Subcutaneous adipose tissue (tissue), 4 donors: ENCODE measurements around the gene TOM1. TPM values are rescaled to one million over a fixed set of nuclear protein-coding genes. Genes with fewer than 3 reads are reported as not detected.

Source experiments
- total RNA-seq, 4 donors: library from RNA; depleted of rRNA; stranded (reverse); fragments of >200 nt; gene quantifications; one replicate each; pipeline ENCODE4 v1.1.0, GENCODE V29; 2016
- TF ChIP-seq, protein P1 (sequence below): fragments of 450-650 bp; IDR thresholded peaks from one replicate; pipeline ENCODE4 v1.5.1; 2016; ENCODE audit warnings: low read depth, mild to moderate bottlenecking, control low read depth, antibody characterized with exemption, moderate library complexity

TOM1 gene
- total RNA-seq, 4 donors from 2014 or later: 54.5 to 94.4 (median 76.9) TPM

DNA sequence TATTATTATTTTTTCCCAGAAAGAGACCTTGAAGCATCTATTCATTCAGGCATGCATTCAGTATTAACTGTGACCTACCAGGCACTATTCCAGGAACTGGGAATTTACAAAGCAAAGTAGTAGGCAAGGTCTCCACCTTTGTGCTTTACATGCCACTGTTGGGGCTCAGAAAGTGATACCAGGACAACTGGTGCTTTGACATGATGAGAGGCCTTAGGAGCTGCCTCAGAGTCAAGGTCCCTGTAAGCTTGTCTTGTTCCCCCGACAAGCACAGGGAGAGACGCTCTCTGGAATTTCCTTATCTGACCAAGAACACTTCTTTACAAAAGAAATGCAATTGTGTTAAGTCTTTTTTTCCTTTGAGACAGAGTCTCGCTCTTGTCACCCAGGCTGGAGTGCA lies 78.9 kb downstream of the TOM1 start:
- TF ChIP-seq, protein P1, sequence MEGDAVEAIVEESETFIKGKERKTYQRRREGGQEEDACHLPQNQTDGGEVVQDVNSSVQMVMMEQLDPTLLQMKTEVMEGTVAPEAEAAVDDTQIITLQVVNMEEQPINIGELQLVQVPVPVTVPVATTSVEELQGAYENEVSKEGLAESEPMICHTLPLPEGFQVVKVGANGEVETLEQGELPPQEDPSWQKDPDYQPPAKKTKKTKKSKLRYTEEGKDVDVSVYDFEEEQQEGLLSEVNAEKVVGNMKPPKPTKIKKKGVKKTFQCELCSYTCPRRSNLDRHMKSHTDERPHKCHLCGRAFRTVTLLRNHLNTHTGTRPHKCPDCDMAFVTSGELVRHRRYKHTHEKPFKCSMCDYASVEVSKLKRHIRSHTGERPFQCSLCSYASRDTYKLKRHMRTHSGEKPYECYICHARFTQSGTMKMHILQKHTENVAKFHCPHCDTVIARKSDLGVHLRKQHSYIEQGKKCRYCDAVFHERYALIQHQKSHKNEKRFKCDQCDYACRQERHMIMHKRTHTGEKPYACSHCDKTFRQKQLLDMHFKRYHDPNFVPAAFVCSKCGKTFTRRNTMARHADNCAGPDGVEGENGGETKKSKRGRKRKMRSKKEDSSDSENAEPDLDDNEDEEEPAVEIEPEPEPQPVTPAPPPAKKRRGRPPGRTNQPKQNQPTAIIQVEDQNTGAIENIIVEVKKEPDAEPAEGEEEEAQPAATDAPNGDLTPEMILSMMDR: no peak

DNA sequence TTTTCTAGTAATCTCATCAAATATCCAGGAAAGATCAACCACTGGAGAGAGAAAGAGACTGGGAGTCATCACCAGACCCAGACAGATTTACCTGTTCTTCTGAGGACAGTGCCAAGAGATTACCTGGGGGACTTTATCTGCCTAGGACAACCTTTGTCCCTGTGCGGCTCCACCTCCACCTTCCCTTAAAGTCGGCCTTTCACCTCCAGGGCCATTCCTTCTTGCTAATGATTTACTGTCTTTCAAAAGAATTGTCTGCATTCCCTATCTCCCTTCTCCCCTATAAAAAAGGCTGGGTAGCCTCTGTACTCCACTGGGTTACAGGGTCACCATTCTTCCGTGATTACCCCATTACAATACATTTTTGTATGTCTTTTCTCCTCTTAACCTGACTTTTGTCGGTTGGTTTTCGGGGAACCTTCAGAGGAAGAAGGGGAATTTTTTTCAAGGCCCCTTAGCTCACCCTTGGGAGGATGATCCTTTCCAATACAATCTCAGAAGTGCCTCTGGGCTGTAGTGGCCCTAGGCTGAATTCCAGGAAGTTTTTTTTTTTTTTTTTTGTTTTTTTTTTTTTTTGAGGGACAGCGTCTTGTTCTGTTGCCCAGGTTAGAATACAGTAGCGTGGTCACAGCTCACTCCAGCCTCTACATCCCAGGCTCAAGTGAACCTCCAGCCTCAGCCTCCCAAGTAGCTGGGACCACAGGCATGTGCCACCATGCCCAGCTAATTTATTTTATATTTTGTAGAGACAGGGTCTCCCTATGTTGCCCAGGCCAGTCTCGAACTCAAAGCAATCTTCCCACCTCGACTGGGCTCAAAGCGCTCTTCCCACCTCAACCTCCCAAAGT lies 79.7 kb downstream of the TOM1 start:
- TF ChIP-seq, protein P1: no peak

DNA sequence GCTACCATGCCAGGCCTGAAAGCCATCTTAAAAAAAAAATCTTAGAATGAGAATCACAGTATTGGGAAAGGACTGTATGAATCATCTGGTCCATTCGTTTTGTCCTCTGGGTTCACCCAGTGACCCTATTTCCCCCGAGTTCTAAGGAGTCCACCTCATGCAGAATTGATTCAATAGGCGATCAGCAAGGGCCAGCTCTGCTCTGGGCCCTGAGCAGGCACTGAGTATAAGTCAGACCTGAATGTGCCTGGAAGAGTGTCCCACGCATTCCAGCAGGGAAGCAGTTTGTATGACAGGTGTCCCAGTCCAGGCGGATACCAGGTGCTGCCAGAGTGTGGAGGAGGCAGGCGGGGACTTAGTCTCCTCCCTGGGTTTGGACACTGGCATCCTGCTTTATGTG lies 80.3 kb downstream of the TOM1 start:
- TF ChIP-seq, protein P1: no peak

DNA sequence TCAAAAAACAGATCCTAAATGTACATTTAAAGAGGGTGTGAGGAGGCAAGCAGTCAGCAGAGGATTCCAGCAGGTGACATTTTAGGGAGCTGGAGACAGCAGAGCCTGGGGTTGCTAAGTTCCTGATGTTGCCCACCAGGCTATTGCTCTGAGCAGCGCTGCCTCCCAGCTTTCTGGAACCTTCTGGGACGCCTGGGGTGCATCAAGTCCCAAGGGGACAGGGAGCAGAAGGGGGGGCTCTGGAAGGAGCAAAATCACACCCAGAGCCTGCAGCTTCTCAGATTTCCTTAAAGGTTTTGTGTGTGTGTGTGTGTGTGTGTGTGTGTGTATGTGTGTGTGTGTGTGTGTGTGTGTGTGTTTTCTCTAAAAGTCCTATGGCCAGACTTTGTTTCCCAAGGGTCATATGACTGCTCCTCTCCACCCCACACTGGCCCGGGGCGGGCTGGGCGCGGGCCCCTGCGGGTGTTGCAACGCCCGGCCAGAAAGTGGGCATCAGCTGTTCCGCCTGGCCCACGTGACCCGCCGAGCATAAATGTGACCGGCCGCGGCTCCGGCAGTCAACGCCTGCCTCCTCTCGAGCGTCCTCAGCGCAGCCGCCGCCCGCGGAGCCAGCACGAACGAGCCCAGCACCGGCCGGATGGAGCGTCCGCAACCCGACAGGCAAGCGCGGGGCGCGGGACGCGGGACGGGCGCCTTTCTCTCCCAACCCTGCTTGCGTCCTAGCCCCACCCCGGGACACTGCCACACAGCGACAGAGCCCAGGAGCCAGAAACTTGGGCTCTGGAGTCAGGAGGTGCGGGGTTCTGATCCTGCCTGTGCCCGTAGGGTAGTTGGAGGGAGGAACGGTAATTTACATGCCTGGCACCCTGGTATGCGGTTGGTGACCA lies 81.1 kb downstream of the TOM1 start, which contains the start of gene HMOX1:
Gene HMOX1 (plus strand): TSS at position 560 of the 887 bp plus-strand sequence. CDS start 78 bp downstream, at position 638.
- TF ChIP-seq, protein P1: no peak

DNA sequence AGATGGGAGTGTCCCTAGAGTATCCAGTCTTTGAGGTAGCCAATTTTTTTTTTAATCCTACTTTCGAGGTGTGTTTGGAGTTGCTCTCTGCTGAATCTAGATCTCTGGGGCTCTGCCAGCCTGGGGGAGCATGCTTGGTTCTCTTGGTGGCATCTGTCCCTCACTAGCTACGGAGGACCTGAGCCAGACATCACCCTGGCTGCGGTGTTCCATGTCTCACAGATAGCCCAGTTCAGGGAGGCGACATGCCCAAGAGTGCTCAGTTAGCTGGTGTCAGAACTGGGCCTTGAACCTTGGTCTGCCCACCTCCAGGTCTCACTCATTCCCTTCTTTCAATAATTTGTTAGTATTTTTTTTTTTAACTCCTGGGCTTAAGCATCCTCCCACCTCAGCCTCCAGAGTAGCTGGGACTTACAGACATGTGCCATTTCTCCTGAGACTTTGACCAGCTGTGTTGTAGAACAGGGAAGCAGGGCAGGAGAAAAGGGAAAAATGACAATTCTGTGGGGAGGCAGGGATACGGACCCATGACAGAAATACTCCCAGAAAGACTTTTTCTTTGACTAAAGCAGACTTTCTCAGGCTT lies 81.8 kb downstream of the TOM1 start:
- TF ChIP-seq, protein P1: no peak

DNA sequence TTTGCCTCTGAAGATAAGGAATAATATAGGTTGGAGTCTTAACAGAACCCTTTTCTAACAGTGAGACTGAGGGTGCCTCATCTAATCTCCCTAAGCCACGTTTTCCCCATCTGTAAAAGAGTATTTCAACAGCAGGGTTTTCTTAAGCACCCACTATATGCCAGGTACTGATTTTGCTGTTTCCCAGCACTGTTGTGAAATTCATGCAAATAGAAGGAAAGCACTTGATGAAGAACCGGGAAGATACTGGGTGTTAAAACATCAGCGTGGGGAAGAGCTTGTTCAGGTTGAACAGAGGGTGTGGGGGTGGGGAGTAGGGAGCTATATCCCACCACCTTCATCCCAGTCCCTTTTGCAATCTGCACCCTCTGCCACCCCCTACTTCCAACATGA lies 84.0 kb downstream of the TOM1 start:
- TF ChIP-seq, protein P1: no peak
